Skeletal muscle cell (primary cell): ENCODE measurements around the gene TIAL1.

ENCODE experiments used
- DNase-seq: peaks from one replicate; pipeline ENCODE4 v3.0.0-alpha.2; 2010; ENCODE audit warnings: low read depth
- H3K4me3 ChIP-seq: 2 replicates; pipeline ENCODE4 v1.5.1; 2011; ENCODE audit warnings: low read depth, mild to moderate bottlenecking, control low read depth, low read length, moderate library complexity

Gene TIAL1

DNA sequence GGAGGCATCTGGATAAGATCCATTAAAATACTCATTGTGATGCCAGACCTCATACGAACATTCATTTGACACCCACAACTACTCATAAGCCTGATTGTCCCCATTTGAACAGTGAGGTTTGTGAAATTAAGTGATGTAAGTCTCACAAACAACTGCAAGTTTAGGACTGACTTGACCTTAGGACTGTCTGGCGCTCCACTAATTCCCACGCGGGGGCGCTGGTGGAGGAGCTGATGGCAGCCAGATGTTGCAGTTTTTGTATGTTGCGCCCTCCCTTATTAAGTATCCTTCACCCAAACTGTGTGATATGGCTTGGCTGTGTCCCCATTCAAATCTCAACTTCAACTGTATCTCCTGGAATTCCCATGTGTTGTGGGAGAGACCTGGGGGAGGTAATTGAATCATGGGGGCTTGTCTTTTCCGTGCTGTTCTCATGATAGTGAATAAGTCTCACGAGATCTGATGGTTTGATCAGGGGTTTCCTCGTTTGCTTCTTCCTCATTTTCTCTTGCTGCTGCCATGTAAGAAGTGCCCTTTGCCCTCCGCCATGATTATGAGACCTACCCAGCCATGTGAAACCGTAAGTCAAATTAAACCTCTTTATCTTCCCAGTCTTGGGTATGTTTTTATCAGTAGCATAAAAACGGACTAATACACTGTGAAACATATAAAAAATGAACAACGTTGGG, 20.3 kb upstream of the TIAL1 start:
- no peak for DNase-seq

DNA sequence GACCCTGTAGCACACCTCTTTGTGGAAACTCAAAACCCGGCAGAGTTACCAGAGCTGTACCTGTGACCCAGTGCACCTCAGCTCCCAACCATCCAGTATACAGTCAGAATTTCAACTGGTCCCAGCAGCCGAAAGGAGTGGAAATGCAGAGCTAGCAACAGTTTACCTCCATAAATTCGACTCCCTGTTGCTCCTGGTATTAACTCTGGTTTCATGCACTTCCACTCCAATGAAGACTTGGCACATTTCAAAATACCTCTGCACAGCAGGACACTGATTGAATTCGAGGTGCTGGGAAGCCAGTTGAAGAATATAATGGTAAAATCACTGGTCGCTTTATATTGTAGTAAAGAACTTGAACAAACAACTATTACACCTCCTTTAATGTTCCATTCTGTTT, 17.9 kb upstream of the TIAL1 start:
- DNase-seq: no peak
- H3K4me3 ChIP-seq: no peak overlapping the region

More for the DNA sequence above, 20.3 kb upstream of the TIAL1 start:
- H3K4me3 ChIP-seq: no peak overlapping the region

DNA sequence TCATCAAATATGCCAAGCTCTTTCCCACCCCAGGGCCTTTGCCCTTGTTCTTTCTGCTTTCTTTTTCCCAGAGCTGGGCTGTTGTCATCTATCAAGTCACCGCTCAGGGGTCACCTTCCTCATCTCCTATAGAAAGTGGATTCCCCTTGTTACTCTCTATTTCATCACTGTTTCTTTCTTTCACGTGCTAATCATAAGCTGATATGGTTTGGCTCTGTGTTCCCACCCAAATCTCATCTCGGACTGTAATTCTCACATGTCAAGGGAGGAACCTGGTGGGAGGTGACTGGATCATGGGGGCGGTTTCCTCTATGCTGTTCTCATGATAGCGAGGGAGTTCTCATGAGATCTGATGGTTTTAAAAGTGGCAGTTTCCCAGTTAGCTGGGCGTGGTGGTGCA, 17.0 kb upstream of the TIAL1 start:
- DNase-seq: no peak
- H3K4me3 ChIP-seq: no peak overlapping the region

DNA sequence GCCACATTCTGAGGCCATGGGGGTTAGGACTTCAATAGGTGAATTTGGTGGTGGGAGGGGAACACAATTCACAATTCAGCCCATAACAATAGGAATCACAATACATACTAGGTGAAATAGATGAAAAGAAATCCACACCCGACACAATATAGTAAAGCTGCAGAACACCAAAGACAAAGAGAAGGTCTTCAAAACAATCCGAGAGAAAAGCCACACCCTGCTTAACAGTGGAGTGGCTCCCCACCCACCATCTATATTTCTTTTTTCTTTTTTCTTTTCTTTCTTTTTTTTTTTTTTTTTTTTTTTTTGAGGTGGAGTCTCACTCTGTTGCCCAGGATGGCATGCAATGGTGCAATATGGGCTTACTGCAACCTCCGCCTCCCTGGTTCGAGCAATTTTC, 14.7 kb upstream of the TIAL1 start:
- H3K4me3 ChIP-seq: no peak overlapping the region
- DNase-seq: no peak

DNA sequence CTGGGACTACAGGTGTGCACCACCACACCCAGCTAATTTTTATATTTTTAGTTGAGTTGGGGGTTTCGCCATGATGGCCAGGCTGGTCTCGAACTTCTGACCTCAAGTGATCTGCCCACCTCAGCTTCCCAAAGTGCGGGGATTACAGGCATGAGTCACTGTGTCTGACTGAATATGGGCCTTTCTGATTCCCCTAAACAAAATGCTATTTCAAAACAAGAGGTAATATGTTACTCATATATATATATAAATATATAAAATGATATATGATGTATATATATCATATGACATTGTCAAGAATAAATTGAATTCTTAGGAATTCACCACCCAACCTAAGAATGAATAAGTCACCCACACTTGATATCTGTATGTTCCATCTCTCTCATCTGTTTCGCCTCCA, 12.8 kb upstream of the TIAL1 start:
- H3K4me3 ChIP-seq: no peak overlapping the region
- no peak for DNase-seq

DNA sequence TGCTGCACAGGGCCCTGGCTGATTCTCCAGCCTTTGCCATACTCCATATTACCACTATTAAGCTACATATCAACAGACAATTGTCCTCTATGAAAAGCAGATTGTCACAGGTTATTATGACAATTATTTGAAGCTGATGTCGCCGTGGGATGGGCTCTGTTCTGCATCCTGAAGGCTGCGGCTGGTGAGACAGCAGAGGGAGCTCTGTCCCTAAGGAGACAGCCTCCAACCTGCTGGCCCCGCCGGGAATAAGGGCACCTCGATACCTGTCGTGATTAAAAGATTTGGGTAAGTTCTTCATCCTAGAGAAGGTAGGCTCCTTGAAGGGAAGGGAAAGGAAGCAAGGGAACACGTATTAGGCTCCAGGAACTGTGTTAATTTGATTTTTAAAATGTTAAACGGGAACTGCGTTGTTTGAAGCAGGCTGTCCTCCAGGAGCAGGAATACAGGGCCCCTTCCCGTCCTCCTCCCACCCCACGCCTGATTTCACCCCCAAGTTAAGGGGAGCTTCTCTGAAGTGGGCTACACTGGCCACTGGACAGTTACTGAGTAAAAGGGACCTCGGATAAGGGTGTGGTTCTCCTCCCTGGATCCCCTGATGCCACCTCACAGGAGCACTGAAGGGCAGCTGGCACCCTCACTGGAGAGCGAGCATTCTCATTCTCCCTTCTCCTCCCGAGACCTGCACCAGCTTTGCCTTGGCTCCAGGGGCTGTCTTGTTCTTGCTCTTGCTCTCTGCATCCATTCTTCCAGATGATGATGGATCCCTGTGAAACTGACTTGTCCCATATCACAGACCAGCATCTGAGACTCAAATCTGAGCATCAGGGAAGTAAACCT, 11.8 kb upstream of the TIAL1 start:
- H3K4me3 ChIP-seq: no peak overlapping the region
- no peak for DNase-seq

DNA sequence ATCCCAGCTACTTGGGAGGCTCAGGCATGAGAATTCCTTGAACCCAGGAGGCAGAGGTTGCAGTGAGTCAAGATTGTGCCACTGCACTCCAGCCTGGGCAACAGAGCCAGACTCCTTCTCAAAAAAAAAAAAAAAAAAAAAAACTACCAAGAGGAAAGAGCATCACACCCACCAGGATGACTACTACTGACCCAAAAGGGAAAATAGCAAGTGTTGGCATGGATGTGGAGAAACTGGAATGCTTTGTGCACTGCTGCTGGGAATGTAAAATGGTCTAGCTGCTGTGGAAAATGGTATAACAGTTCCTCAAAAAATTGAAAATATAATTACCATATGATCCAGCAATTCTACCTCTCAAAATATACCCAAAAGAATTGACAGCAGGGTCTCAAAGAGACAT, 7.7 kb upstream of the TIAL1 start:
- DNase-seq: no peak
- no peak overlapping the region for H3K4me3 ChIP-seq

DNA sequence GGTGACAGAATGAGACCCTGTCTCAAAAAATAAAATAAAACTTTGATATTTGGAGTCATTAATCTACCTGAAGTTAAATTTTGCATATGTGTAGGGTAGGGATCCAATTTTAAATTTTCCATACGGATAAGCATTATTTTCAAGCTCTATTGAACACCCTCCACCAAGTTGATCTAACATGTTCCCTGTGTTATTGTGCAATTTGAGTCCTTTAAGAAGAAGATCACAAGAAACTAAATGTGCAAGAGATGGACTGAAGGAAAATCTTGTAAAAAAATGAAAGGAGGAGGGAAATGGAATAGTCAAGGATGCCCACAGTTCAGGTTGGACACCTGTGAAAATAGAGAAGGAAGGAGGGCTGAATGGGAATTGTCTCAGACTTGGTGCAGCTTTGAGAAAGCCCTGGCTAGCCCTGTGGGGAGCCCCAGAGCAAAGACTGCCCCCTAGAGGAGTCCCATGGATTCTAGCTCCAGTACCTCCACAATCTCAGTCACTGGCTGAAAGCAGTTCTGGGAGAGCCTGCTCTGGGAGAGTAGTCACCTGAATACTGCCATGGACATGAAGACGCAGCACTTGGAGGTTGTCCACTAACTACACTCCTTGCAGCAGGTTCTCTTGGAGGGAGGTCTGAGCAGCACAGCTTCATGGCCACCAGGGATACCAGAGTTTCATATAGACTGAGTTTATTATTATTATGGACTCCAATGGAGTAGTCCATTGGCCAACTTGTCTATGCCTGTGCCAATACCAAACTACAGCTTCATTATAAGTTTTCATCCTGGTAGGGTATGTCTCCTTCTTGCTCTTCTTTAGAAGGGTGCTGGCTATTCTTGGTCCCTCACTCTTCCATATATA, 5.7 kb upstream of the TIAL1 start:
- DNase-seq: no peak

DNA sequence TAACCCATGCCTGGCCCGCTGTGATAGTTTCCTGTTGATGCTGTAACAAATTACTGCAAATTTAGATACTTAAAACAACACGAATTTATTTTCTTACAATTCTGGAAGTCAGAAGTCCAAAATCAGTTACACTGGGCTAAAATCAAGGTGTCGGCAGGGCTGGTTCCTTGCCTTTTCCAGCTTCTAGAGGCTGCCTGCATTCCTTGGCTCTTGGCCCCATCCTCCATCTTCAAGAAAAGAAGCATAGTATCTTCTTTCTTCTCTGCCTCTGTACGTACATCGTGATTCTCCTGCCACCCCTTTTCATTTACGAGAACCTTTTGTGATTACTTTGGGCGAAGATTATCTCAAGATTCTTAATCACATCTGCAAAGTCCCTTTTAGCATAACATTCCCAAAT, 1.6 kb upstream of the TIAL1 start:
- H3K4me3 ChIP-seq: no peak overlapping the region
- no peak for DNase-seq

More for the DNA sequence above, 5.7 kb upstream of the TIAL1 start:
- no peak overlapping the region for H3K4me3 ChIP-seq

DNA sequence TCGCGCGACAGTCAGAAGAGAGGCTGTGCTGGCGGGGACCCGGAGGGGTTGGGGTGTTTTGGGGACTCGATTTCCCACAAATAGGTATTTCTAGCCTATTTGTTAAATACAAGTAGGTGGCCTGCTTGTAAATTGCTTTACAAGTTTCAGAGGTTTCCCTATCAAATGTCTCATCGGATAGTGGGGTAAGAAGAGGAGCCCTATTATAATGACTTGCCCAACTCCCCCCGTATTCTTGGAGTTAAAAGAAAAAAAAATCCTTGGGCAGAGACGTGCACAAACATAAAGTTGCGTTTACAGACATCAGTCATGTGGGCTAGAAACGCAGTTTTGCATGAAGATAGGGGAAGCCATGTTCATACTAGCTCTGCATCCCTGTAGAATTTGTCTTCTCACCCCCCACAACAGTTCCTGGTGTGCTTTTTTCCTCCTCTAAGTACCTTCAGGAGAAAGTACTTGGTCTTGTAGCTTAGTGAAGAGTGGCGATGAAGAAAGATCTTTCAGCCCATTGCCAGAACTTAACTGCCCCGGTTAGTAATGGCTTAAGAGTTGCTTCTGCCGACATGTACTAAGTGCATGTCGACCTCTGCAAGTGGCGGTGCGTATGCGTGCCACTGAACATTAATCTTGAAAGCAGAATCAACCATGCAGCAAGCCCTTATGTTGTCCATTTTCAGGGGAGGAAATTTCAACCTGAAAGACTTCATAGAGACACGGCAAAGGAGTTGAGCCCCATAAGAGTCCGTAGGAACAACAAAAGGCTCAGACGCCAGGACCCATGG, 832 bp upstream of the TIAL1 start:
- DNase-seq: no peak
- peak overlapping the region; percentile 98 for H3K4me3 ChIP-seq

DNA sequence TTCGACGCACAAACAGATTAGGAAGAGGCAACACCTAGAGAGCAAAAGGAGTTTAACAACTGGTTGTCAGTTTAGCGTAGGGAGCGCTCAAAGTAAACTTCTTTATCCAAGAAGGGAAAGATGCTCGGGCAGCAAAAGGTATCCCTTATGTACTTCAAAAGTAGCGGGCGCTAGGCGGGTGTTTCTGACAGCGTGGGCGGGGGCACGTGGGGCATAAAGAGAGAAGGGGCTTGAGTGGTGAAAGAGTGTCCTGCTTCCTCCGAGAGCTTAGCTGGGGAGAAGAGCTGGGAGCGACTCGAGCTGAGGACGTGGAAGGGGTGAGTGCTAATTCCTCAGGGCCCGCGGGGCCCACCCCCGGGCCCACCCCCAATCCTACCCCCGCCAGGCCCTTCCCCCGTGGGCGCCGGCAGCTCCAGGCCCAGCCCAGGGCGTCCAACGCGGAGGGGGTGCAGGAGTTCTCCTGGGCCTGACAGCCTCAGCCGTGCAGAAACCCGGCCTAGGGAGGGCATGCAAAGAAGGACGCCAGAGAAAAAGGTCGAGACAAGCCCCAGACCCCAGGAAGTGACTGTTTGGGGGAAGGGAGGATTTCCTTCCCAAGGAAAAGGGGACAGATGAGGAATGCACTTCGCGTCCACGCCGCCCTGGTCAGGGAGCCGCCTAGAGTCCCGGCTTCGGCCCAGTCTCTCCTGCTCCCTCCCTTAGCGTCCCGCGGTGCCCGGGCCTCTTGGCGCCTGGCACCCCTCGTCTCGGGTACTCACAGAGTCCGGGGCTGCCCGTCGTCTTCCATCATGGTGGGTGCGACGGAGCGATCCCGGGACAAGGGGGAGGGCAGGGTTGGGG, 868 bp downstream of the TIAL1 start:
- DNase-seq: no peak
- H3K4me3 ChIP-seq: peak overlapping the region; percentile 98

DNA sequence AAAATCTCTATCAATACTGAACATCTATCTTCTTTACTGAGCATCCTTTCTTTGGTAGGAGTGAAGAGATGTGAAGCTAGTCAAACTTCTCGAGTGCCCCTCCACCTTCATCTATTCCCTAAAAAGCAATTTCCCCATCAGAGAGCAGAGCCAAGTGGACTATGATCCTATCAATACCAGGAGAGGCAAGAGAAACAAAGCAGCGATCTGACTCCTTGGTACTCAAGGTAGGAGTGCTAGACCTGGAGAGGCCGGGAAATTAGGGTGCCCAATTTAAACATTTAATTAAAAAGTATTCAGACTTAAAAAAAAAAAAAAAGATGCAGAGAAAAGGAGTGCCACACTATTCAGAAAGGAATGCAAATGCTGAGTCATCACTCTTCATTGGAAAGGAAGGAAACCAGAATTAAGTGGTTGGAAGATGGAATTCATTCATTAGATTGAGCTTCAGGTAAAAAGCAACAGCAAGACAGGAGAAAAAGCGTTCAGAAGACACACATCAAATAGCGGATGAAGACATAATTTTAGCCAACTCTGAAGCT, 1.6 kb downstream of the TIAL1 start:
- peak overlapping the region; percentile 98 for H3K4me3 ChIP-seq
- DNase-seq: no peak

DNA sequence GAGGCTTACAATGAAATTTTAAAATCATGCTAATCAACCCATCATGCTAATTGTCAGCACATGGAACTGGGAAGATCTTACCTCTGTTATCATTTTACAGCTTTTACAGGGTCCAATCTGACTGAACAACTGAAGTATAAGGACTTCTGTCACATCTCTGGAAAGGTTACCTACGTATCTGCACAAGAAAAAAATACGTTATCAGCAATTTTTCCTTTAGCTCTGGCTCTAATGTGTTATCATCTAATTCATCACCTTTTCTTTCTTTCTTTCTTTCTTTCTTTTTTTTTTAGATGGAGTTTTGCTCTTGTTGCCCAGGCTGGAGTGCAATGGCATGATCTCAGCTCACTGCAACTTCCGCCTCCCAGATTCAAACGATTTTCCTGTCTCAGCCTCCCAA, 8.7 kb downstream of the TIAL1 start:
- DNase-seq: no peak
- H3K4me3 ChIP-seq: no peak overlapping the region

DNA sequence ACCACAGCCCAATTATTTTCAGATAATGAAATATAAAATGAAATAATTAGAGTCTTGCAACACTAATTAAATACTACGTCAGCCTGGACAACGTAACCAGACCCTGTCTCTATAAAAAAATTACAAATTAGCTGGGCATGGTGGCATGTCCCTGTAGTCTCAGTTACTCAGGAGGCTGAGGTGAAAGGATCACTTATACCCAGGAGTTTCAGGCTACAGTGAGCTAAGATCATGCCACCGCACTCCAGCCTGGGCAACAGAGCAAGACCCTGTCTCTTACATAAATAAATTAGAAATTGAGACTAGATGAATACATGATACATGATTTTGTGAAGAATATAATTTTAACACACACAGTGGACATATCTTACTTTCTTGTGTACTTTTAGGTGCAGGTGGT, 18.4 kb downstream of the TIAL1 start:
- no peak for DNase-seq
- no peak overlapping the region for H3K4me3 ChIP-seq

DNA sequence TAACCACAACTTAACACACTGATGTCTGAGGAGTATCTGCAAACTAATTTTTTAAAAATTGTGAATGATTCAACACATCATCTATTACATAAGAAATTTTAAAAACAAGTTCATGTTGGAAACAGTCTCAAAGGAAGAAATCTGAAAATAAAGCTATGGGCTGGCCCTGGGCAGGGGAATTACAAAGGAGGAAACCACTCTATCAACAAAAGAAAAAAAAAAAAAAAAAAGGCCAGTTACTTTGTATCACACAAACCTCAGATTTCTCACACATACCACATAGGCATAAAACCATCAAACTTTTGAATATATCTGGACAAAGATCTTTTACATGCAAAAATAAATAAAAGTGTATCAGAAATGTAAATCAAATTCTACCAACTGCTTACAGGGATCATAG, 20.8 kb downstream of the TIAL1 start:
- no peak for DNase-seq
- H3K4me3 ChIP-seq: no peak overlapping the region

DNA sequence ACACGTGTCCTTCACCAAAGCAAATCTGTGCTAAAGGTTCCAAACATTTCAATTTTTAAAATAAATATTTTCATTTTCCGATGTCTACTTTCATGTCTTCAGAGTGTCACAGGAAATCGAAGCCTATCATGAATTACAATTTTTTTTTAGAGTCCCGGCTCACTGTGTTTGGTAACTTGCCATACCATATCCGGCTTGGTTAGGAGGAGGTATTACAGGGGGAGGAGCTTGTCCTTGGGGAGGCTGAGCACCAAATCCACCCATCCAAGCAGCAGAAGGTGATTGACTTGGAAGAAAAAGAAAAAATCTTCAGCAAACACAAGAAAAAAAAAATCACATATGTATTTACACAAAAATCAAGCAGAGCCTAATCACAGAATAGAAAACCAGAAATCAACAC, 21.3 kb downstream of the TIAL1 start:
- H3K4me3 ChIP-seq: no peak overlapping the region
- no peak for DNase-seq

DNA sequence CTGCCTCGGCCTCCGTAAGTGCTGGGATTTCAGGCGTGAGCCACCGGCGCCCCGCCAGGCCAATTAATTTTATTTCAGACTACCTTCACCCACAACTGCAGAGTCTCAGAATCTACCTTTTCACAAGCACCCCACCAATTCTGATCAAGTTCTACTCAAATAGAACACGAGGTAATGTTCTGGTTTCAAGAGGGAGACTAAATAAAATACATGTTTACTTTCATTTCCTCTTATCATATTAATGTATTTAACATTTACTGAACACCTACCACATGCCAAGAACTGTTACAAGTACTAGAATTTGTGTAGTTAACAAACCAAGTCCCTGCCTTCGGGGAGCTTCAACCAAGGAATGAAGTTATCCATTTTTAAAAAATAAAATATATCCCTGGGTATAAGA, 28.8 kb downstream of the TIAL1 start:
- no peak overlapping the region for H3K4me3 ChIP-seq
- DNase-seq: no peak

DNA sequence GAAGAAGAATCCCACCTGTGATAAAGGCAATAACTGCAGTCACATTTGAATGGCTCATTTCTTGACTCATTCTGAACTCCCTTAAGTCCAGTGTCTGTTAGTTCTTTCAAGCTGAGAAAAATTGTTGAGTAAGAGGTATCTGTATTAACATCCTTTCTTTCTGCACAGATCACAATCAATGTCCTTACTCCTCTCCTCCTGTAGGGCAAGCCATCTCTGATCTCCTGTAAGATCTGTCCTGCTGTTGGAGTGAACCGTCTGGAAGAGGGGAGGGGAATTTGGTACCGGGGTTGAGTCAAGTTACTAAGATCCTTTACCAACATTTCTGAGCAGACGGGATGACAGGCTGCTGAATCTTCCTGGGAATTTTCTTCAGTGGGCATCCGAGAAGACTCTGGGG, 34.7 kb downstream of the TIAL1 start:
- DNase-seq: no peak
- H3K4me3 ChIP-seq: no peak overlapping the region
